Neural crest cell (in vitro differentiated cells): ENCODE results near the gene CDH5. TPM values are rescaled to one million over a fixed set of nuclear protein-coding genes. Genes with fewer than 3 reads are reported as not detected.

ENCODE experiments used
- DNase-seq: peaks from one replicate; pipeline ENCODE4 v3.0.0; 2021; ENCODE audit warnings: low read depth, mixed read lengths, low spot score
- H3K27ac Mint-ChIP-seq: one replicate; pipeline ENCODE4 v1.8.0; 2021; ENCODE audit warnings: mild to moderate bottlenecking, mixed read lengths; ENCODE audit not compliant: unreplicated experiment
- H3K27me3 Mint-ChIP-seq: 2 replicates; pipeline ENCODE4 v1.8.0; 2021; ENCODE audit warnings: low read depth, mild to moderate bottlenecking, mixed read lengths
- H3K36me3 Mint-ChIP-seq: 2 replicates; pipeline ENCODE4 v1.8.0; 2021; ENCODE audit warnings: low read depth, mild to moderate bottlenecking, mixed read lengths
- H3K4me1 Mint-ChIP-seq: 2 replicates; pipeline ENCODE4 v1.8.0; 2021; ENCODE audit warnings: mixed read lengths
- H3K4me3 Mint-ChIP-seq: one replicate; pipeline ENCODE4 v1.8.0; 2021; ENCODE audit warnings: mild to moderate bottlenecking, mixed read lengths
- H3K9me3 Mint-ChIP-seq: 2 replicates; pipeline ENCODE4 v1.8.0; 2021; ENCODE audit warnings: mixed read lengths
- total RNA-seq: library from RNA; stranded (reverse); gene quantifications from 2 replicates; pipeline ENCODE4 v1.2.1, GENCODE V29; 2021
- TF ChIP-seq, protein P1 (sequence below): fragments of 200-600 bp; sonication (generic); conservative IDR thresholded peaks from 2 replicates; pipeline ENCODE4 v1.5.0; 2021; ENCODE audit warnings: antibody characterized with exemption, mild to moderate bottlenecking

The CDH5 gene
- total RNA-seq, 1 donor from 2014 or later: 0.56 TPM

- peaks cover 12% of the 10 kb centered on the region for H3K36me3 Mint-ChIP-seq
- peak overlapping the region; percentile 71 for H3K4me3 Mint-ChIP-seq
- H3K9me3 Mint-ChIP-seq: no peaks in the 10 kb centered on the region
- H3K4me1 Mint-ChIP-seq: peaks cover 29% of the 10 kb centered on the region
- peaks cover 3% of the 10 kb centered on the region for H3K27me3 Mint-ChIP-seq
- H3K27ac Mint-ChIP-seq: peak overlapping the region; percentile 85
- TF ChIP-seq, protein P1, sequence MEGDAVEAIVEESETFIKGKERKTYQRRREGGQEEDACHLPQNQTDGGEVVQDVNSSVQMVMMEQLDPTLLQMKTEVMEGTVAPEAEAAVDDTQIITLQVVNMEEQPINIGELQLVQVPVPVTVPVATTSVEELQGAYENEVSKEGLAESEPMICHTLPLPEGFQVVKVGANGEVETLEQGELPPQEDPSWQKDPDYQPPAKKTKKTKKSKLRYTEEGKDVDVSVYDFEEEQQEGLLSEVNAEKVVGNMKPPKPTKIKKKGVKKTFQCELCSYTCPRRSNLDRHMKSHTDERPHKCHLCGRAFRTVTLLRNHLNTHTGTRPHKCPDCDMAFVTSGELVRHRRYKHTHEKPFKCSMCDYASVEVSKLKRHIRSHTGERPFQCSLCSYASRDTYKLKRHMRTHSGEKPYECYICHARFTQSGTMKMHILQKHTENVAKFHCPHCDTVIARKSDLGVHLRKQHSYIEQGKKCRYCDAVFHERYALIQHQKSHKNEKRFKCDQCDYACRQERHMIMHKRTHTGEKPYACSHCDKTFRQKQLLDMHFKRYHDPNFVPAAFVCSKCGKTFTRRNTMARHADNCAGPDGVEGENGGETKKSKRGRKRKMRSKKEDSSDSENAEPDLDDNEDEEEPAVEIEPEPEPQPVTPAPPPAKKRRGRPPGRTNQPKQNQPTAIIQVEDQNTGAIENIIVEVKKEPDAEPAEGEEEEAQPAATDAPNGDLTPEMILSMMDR: no peak
- DNase-seq: no peak
Measured at GRCh38 chr16:66408163-66409048, 41.9 kb downstream of the CDH5 start.

- no peak for DNase-seq
- H3K4me1 Mint-ChIP-seq: peaks cover 29% of the 10 kb centered on the region
Measured at GRCh38 chr16:66409156-66409555, 42.7 kb downstream of the CDH5 start.

GRCh38 chr16:66412182-66412581, 45.7 kb downstream of the CDH5 start:
- Mint-ChIP-seq H3K4me3 (no peak overlapping the region), H3K36me3 (peaks cover 12% of the 10 kb centered on the region), H3K9me3 (peaks cover 10% of the 10 kb centered on the region), H3K27me3 (no peaks in the 10 kb centered on the region), H3K27ac (no peak overlapping the region), H3K4me1 (peaks cover 21% of the 10 kb centered on the region)
- DNase-seq: no peak
- TF ChIP-seq, protein P1: no peak

More at GRCh38 chr16:66409156-66409555, 42.7 kb downstream of the CDH5 start:
- Mint-ChIP-seq H3K27ac (peak overlapping the region; percentile 7), H3K36me3 (peaks cover 12% of the 10 kb centered on the region), H3K4me3 (peak overlapping the region; percentile 71), H3K27me3 (peaks cover 3% of the 10 kb centered on the region), H3K9me3 (peaks cover 3% of the 10 kb centered on the region)
- TF ChIP-seq, protein P1: no peak

DNA sequence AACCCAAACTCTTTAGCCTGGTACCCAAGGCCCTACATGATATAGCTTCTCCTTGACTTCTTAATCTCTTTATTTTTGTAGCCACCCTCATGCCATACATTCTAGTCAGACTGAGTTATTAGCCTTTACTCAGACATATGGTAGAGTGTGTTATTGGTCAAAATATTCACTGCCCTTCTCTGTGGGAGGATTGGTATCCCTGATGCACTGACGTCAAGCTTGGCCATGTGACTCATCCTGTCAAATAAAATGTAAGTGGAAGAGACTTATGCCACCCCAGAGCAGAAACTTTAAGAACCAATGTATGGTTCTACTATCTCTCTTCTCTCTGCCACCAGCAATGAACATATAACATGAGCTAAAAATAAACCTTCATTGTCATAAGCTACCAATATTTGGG, 48.4 kb downstream of the CDH5 start:
- TF ChIP-seq, protein P1: no peak
- Mint-ChIP-seq H3K27ac (no peak overlapping the region), H3K9me3 (peaks cover 11% of the 10 kb centered on the region), H3K4me3 (no peak overlapping the region), H3K4me1 (peaks cover under 1% of the 10 kb centered on the region), H3K36me3 (peaks cover 7% of the 10 kb centered on the region), H3K27me3 (peaks cover 5% of the 10 kb centered on the region)
- no peak for DNase-seq

- TF ChIP-seq, protein P1: no peak
- DNase-seq: no peak
- Mint-ChIP-seq H3K4me1 (no peaks in the 10 kb centered on the region), H3K36me3 (peaks cover 5% of the 10 kb centered on the region), H3K9me3 (peaks cover 11% of the 10 kb centered on the region), H3K27me3 (peaks cover 12% of the 10 kb centered on the region), H3K27ac (no peak overlapping the region), H3K4me3 (no peak overlapping the region)
Measured at GRCh38 chr16:66416136-66416535, 49.6 kb downstream of the CDH5 start.
